NCI-H774 (cell line): ENCODE data around the gene CNNM3.
A peak's percentile ranks its signal among the peaks of the same experiment; 100 is the strongest.
"Not testable (repeated sequence)": the region's sequence is repeated elsewhere in the genome, so short reads cannot be mapped to it uniquely, and the experiment has no call there.

Experiments used
- DNase-seq: peaks from one replicate; lab custom pipeline; 2025; lab: John Stamatoyannopoulos, UW

Gene CNNM3

GRCh38 chr2:96799623-96799935 is 16.5 kb upstream of the CNNM3 start:
- no peak for DNase-seq

- DNase-seq = no peak
Measured at GRCh38 chr2:96800061-96801004, 15.7 kb upstream of the CNNM3 start.

DNA sequence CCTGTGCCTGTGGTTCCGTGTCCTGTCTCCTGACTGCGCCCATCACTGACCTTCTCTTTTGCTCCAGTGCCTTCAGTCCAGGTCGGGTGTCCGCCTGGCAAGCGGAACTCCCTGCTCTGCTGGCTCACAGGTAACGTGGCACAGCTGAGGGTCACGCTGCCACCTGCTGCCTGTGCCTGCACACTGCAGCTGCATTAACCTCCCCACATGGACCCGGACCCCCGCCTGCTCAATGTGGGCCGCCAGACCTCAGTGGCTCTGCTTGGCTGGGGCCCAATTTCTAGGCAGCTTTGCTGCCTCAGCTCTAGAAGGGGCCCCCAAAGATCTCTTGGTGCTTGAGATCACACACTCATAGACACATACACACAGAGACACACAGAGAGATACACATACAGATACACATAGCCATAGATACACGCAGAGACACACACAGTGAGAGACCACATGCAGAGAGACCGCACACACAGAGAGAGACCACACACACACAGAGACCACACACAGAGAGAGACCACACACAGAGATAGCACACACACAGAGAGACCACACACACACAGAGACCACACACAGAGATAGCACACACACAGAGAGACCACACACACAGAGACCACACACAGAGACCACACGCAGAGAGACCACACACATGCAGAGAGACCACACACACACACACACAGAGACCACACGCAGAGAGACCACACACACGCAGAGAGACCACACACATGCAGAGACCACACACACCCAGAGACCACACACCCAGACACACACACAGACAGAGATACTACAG is 14.9 kb upstream of the CNNM3 start:
- peak; percentile 13 for DNase-seq

GRCh38 chr2:96801786-96802595 is 14.1 kb upstream of the CNNM3 start:
- no peak for DNase-seq

DNA sequence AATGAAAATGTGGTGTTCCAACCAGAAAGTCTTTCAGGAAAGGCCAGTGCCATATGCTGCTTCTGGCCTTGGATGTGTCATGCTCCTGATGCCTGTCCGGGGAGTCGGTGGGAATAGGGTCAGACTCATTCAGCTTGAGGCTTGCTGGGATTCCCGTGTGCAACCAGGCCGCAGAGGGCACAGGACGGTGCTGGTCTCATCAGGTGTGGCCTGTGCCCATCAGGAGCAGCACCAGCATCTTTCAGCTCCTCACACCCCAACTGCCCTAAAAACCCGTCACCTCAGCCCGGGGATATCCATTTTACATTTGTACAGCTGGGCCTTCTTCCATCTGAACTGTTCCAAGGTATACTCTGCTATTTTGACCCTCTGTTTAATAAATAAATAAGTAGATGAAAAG is 13.3 kb upstream of the CNNM3 start:
- DNase-seq = no peak

DNA sequence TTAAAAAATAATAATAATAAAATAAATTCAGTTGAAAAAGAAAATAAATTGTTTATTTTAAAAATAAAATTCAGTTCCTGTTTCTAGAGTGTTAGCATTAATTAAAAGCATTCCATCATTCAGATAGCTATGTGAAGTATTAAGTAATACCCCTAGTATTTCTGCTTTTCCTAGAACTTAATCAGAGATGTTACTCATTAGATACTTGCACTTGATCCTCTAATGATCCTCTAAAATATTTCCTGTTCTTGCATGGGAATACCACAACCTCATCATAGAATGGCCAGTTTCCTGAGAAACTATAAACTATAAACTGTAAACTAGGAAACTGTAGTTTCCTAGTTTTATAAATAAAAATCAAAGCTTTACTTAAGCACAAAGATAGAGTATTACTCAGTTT is 11.1 kb upstream of the CNNM3 start:
- DNase-seq = no peak

GRCh38 chr2:96805946-96806345 is 10.1 kb upstream of the CNNM3 start:
- not testable (repeated sequence) for DNase-seq

DNA sequence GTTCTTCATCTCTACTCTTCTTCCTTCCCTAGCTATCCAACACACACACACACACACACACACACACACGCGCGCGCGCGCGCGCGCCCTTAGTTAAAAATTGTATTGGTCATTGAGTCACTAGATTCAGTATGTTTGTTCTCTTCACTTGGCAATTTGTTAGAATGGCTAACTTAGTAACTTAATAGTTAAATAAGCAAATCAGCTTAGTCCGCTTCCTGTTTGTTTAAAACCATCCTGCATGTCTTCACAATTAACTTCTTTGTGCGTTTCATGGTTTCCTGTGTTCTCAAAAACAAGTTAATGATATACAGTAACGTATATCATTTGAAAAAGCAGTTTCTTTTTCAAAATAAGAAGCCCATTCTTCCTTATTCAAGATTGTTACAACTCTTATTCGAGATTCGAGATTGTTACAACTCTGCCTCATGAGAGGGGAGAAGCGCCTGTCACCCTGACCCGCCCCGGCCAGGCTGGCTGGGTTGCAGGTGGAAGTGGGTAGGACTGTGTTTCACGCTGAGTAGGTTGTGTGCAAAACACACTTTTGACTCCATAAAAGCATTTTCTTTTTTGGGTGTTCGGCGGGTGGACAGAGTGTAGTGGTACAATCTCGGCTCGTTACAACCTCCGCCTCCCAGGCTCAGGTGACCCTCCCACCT is 9.5 kb upstream of the CNNM3 start:
- DNase-seq = no peak

DNA sequence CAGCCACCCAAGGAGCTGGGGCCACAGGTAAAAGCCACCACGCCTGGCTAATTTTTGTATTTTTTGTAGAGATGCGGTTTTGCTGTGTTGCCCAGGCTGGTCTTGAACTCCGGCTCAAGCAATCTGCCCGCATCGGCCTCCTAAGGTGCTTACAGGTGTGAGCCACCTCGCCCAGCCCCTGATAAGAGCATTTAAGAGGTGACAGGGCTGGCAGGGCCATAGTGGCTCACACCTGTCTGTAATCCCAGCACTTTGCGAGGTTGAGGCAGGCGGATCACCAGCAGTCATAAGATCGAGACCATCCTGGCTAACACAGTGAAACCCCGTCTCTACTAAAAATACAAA is 9.0 kb upstream of the CNNM3 start:
- no peak for DNase-seq

DNA sequence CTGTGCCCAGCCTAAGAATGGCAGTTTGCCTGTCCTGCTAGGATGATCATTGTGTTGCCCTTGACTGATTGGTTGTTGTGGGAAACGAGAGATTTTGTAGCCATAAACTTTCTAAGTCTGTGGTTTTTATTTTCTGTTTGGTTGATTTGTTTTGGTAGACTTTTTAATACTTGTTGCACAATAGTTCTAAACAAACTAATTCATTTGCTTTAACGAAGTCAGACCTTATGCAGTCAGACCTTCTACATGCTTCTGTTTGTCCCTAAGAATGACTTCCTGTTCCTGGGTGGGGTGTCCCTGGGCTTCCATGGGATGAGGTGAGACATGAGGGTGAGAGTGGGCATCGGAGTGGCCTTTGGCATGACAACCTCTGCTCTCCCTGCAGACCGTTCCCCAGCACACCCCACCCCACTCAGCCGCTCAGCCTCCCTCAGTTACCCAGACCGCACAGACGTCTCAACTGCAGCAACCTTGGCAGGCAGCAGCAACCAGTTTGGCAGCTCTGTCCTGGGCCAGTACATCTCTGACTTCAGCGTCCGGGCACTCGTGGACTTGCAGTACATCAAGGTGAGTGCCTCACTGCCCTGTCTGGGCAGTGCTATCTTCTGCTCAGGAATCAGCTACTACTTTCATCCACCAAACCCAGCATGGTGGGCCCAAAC is 7.8 kb upstream of the CNNM3 start:
- DNase-seq = no peak

- no peak for DNase-seq
Measured at GRCh38 chr2:96809216-96809882, 6.7 kb upstream of the CNNM3 start.

DNA sequence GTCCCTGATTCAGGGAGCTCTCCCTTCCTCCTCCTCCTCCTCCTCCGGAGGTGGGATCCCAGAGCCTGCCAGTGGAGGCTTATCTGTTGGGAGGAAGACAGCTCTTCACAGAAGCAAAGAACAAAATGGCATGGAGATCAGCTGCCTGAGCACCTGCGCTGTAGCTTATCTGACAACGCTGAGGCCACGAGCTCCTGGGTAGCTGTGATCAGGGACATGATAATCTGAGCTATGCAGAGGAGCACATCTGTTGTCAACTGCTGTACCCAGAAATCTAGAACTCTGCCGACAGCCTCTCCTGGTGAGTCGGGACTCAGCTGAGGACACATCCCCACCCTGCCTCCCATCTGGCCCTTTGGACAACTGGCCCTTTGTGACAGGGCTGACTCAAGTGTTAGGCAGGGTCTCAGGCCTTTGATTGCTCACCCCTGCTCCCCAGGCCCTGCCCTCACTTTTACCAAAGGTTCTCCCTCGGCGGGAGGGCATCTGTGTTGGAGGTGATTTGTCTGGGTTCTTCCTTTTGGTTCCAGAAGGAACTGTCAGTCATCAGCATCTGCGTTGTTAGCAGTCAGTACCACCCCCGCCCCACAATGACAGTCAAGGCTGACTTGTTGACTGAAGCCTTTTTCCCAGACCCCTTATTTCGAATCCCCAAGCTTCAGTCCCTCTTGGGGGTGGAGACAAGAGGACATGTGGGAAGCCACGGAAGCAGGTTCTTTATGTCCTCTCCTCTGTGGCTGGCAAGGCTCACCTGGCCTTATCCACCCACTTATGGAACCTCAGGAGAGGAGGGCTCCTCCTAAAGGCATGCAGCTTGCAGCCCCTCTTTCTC is 5.9 kb upstream of the CNNM3 start:
- DNase-seq = no peak

- DNase-seq = no peak
Measured at GRCh38 chr2:96810783-96811192, 5.3 kb upstream of the CNNM3 start.

- DNase-seq = no peak
Measured at GRCh38 chr2:96811917-96812316, 4.2 kb upstream of the CNNM3 start.

- no peak for DNase-seq
Measured at GRCh38 chr2:96813656-96814055, 2.4 kb upstream of the CNNM3 start.

DNA sequence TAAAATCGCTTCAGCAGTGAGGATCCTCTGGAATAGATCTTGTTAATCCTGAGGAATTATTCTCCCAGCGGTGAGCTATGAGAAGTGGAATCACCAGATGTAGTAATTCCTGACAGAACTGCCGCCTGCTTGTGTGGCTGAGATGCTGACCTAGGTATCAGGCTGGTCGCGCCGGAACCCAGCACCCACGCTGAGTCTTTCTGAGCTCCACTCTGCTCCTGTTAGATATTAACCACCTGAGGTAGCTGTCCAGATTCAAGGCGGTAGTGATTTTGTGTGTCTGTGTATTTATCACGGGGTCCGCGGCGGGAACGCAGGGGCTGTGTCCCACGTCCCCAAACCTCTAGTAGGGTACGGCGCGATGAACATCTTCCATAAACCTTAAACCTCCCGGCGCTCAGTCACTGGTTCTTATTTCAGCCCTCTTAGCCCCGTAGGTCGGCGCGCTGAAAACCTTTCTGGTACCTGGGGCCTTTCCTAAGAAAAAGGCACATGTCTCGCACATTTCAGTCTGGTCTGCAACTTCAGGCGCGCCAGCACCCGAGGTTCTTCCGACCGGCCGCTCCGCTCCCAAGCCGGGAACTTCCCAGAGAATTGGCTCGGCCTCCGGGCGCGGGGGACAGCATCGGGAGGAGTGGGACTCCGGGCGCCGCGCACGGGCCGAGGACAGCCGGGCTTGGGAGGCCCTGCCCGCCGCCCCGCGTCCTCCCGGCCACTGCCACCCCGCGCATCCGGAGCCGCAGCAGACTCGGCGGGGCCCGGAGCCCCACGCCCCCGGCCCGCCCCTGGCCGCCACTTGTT is 542 bp upstream of the CNNM3 start:
- no peak for DNase-seq

- no peak for DNase-seq
Measured at GRCh38 chr2:96816836-96817702, 1.0 kb downstream of the CNNM3 start.

DNA sequence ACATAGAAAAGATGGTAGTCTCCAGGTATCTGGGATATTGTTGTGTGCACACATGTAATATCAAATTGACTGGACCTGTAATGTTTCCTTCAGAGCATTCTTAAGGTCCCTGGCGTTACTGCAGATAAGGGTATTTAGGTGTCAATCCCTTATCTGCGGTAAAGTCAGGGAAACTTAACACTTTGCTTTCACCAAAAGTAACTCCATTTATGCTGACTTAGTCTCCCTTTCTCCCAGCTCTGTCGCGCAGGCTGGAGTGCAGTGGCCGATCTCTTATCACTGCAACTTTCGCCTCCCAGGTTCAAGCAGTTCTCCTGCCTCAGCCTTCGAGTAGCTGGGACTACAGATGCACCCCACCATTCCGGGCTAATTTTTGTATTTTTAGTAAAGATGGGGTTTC is 1.8 kb downstream of the CNNM3 start:
- no peak for DNase-seq
